GM12878 (cell line): ENCODE measurements around the gene ANKMY2. TPM values are rescaled to one million over a fixed set of nuclear protein-coding genes. Genes with fewer than 3 reads are reported as not detected.

Experiments
- ATAC-seq: fragments of 200-7000 bp; cut with Tn5 transposase; 3 replicates; pipeline ENCODE4 v1.9.1; 2020; ENCODE audit warnings: mild to moderate bottlenecking, moderate library complexity
- BruUV-seq: library from RNA; stranded (reverse); fragments of 400-500 nt; replicated peaks from 2 replicates; lab custom pipeline; 2021; lab: Mats Ljungman, UMichigan
- CTCF ChIA-PET: fragments of 300-600 bp; sonication (Branson Sonifier 250); formaldehyde crosslinking; extraction: SDS; loops from one replicate; lab custom pipeline; 2021; ENCODE audit warnings: inconsistent platforms; lab: Yijun Ruan, JAX
- POLR2A ChIA-PET: fragments of 350-600 bp; formaldehyde crosslinking; extraction: SDS; loops from one replicate; lab custom pipeline; 2021; ENCODE audit warnings: inconsistent platforms; lab: Charles Lee
- RAD21 ChIA-PET: fragments of 300-600 bp; sonication (Branson Sonifier 250); formaldehyde crosslinking; loops from one replicate; lab custom pipeline; 2023; ENCODE audit warnings: antibody characterized with exemption; ENCODE audit not compliant: unreplicated experiment; lab: Charles Lee
- SMC1A ChIA-PET: fragments of 300-600 bp; sonication (Branson Sonifier 250); formaldehyde crosslinking; loops from one replicate; lab custom pipeline; 2023; ENCODE audit not compliant: unreplicated experiment, uncharacterized antibody; lab: Charles Lee
- DNase-seq: peaks from one replicate; pipeline ENCODE4 v3.0.0-alpha.2; 2011; ENCODE audit warnings: low read depth, low spot score
- FAIRE-seq: peaks from 3 replicates; lab custom pipeline; 2011; peaks lifted over from hg19 to GRCh38; lab: Jason Lieb, UNC
- H2AFZ ChIP-seq: 2 replicates; pipeline ENCODE4 v1.6.0; 2011; ENCODE audit warnings: low read depth, low read length, control low read depth; ENCODE audit not compliant: control insufficient read depth
- H3K27ac ChIP-seq: 2 replicates; pipeline ENCODE4 v1.5.1; 2011; ENCODE audit warnings: control low read depth; ENCODE audit not compliant: control insufficient read depth, insufficient read depth
- H3K27me3 ChIP-seq, 2 experiments: replicated peaks in 1 of 2; 2 replicates each; pipeline versions ENCODE4 v1.6.0 to v1.6.1; 2011; ENCODE audit warnings: low read length in 1 of 2; ENCODE audit not compliant: control insufficient read depth in 2 of 2, insufficient read depth in 2 of 2
- H3K36me3 ChIP-seq, 2 experiments: 2 replicates each; pipeline ENCODE4 v1.5.1; 2011; ENCODE audit warnings: low read length in 1 of 2; ENCODE audit not compliant: control insufficient read depth in 2 of 2, insufficient read depth in 2 of 2
- H3K4me1 ChIP-seq: 2 replicates; pipeline ENCODE4 v1.6.1; 2011; ENCODE audit warnings: mild to moderate bottlenecking, low read length, moderate library complexity, mixed read lengths; ENCODE audit not compliant: control insufficient read depth, insufficient read depth
- H3K4me2 ChIP-seq: 2 replicates; pipeline ENCODE4 v1.6.0; 2011; ENCODE audit warnings: control low read depth; ENCODE audit not compliant: control insufficient read depth, insufficient read depth
- H3K4me3 ChIP-seq: fragments of 200-600 bp; sonication (generic); 2 replicates; pipeline ENCODE4 v1.5.1; 2016
- H3K79me2 ChIP-seq: 2 replicates; pipeline ENCODE4 v1.6.0; 2011; ENCODE audit warnings: low read length; ENCODE audit not compliant: control insufficient read depth, insufficient read depth
- H3K9ac ChIP-seq: 2 replicates; pipeline ENCODE4 v1.8.0; 2011; ENCODE audit warnings: low read length, control low read depth, mixed read lengths; ENCODE audit not compliant: control insufficient read depth, insufficient read depth
- H3K9me3 ChIP-seq: replicated peaks from 3 replicates; pipeline ENCODE4 v1.5.1; 2011; ENCODE audit warnings: mild to moderate bottlenecking, low read length; ENCODE audit not compliant: control insufficient read depth, insufficient read depth
- H4K20me1 ChIP-seq: 2 replicates; pipeline ENCODE4 v1.6.0; 2011; ENCODE audit not compliant: control insufficient read depth, insufficient read depth
- CBX5 ChIP-seq: sonication (generic); IDR thresholded peaks from 2 replicates; pipeline ENCODE4 v1.6.1; 2016; ENCODE audit warnings: low read depth, moderate library complexity, mild to moderate bottlenecking, inconsistent platforms
- CEBPB ChIP-seq, 2 experiments: fragments of 150-350 bp in 1 of 2; IDR thresholded peaks; 2 replicates each; pipeline ENCODE4 v1.6.1; 2012 to 2014; ENCODE audit warnings: low read depth in 2 of 2, low read length in 2 of 2, borderline replicate concordance in 1 of 2, inconsistent platforms in 1 of 2
- CHD1 ChIP-seq: IDR thresholded peaks from 2 replicates; pipeline ENCODE4 v1.6.1; 2012; ENCODE audit warnings: low read depth, low read length, improper control_type of control experiment
- IKZF1 ChIP-seq: fragments of 450-650 bp; conservative IDR thresholded peaks from 2 replicates; pipeline ENCODE4 v1.6.1; 2017; ENCODE audit warnings: antibody characterized with exemption, mild to moderate bottlenecking
- MXI1 ChIP-seq: fragments of 150-350 bp; IDR thresholded peaks from 2 replicates; pipeline ENCODE4 v1.6.1; 2011; ENCODE audit warnings: low read depth, mild to moderate bottlenecking, inconsistent platforms, low read length, improper control_type of control experiment
- NBN ChIP-seq: fragments of 450-650 bp; IDR thresholded peaks from 2 replicates; pipeline ENCODE4 v1.6.1; 2016
- NFYB ChIP-seq: IDR thresholded peaks from 2 replicates; pipeline ENCODE4 v1.6.1; 2011; ENCODE audit warnings: low read depth, mild to moderate bottlenecking, low read length, improper control_type of control experiment, moderate library complexity; ENCODE audit not compliant: insufficient read depth
- RAD51 ChIP-seq: fragments of 450-650 bp; IDR thresholded peaks from 2 replicates; pipeline ENCODE4 v1.6.1; 2016; ENCODE audit warnings: moderate library complexity, mild to moderate bottlenecking, inconsistent platforms
- SPI1 ChIP-seq: IDR thresholded peaks from 2 replicates; pipeline ENCODE4 v1.6.1; 2011; ENCODE audit warnings: low read depth, mild to moderate bottlenecking, low read length, moderate library complexity, borderline replicate concordance; ENCODE audit not compliant: insufficient read depth
- WGBS: methylation state at CpG from one replicate; pipeline ENCODE4 v1.1.6; 2016; ENCODE audit warnings: low lambda C conversion rate; ENCODE audit not compliant: insufficient replicate concordance, insufficient coverage; ENCODE audit errors: missing lambda C conversion rate; 5-methylcytosine and 5-hydroxymethylcytosine counted together
- in situ Hi-C: fragments of 300-500 bp; cut with MboI; formaldehyde crosslinking; loops from 9 replicates; pipeline ENCODE4 v1.14.3; 2018; ENCODE audit warnings: mixed read lengths
- intact Hi-C: fragments of 100-400 bp; cut with micrococcal nuclease; formaldehyde crosslinking; loops from one replicate; pipeline ENCODE4 v1.14.2; 2022; ENCODE audit not compliant: unreplicated experiment
- polyA plus RNA-seq, 11 experiments: library from polyadenylated mRNA; depleted of rRNA in 4 of 11; unstranded in 6 of 11; stranded (reverse) in 5 of 11; fragments of >200 nt; fragmentation: Nextera tagmentation in 4 of 11; fragmentation: Illumina TruSeq in 1 of 11; extraction: Ambion mirVana in 4 of 11; extraction: Trizol in 1 of 11; gene quantifications; 1 replicate in 1 of 11; 2 replicates in 10 of 11; pipeline versions ENCODE4 v1.2.1 to v1.2.3, GENCODE V29; 2011 to 2016; ENCODE audit warnings: inconsistent platforms in 2 of 11, missing spikeins in 2 of 11, low read depth in 1 of 11
- total RNA-seq, 4 experiments: library from RNA; depleted of rRNA in 3 of 4; stranded (reverse); fragments of >200 nt in 3 of 4; fragmentation: Illumina TruSeq in 1 of 4; extraction: Trizol in 1 of 4; gene quantifications; 2 replicates each; pipeline versions ENCODE4 v1.2.1 to v1.2.3, GENCODE V29; 2013 to 2021
- TF ChIP-seq, protein P1 (sequence below): fragments of 450-650 bp; IDR thresholded peaks from 2 replicates; pipeline ENCODE4 v1.6.1; 2017; ENCODE audit warnings: mild to moderate bottlenecking, low read depth, inconsistent platforms; ENCODE audit not compliant: poor library complexity, severe bottlenecking
- TF ChIP-seq, protein P2 (sequence below): IDR thresholded peaks from 2 replicates; pipeline ENCODE4 v1.6.1; 2012; ENCODE audit warnings: low read depth, low read length, improper control_type of control experiment
- TF ChIP-seq, protein P3 (sequence below): fragments of 450-650 bp; conservative IDR thresholded peaks from 2 replicates; pipeline ENCODE4 v1.6.1; 2017; ENCODE audit warnings: mild to moderate bottlenecking, moderate library complexity

The ANKMY2 gene
- total and polyA plus RNA-seq, 10 of the 15 experiments (the other 5 are each of a cell fraction or from before 2014, with no cell fraction given) = 0.10 to 0.48 (median 0.29) TPM

DNA sequence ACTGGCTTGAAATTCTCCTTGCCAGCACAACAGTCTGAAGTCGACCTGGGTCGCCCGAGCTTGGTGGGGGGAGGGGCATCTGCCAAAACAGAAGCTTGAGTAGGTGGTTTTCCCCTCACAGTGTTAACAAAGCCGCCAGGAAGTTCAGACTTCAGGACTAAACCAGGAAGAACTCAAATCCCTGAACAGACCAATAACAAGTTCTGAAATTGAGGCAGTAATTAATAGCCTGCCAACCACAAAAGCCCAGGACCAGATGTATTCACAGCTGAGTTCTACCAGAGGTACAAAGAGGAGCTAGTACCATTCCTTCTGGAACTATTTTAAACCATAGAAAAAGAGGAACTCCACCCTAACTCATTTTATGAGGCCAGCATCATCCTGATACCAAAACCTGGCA is 73.6 kb downstream of the ANKMY2 start:
- POLR2A ChIA-PET = no interaction called here
- H3K9me3 ChIP-seq = no peaks in the 10 kb centered on the region
- 44% methylated on average over 4 of the region's 4 CpGs for whole genome bisulfite sequencing
- no peaks in the 10 kb centered on the region for H3K4me1 ChIP-seq
- no peak overlapping the region for H2AFZ ChIP-seq
- DNase-seq (no peak), FAIRE-seq (no peak), ATAC-seq (no peak)
- no peak overlapping the region for H3K27ac ChIP-seq
- 0 out of 4 replicates have a peak, but pooled peaks cover 0 to 3% of the 10 kb centered on the region in 2 experiments for H3K27me3 ChIP-seq
- in situ Hi-C loops = loop anchor here (25.0 kb wide), 1 partner anchor 1260 kb away; no protein-coding TSS in a partner anchor
- no peak for TF ChIP-seq IKZF1
- TF ChIP-seq CHD1 = no peak
- no peak for TF ChIP-seq RAD51
- TF ChIP-seq NFYB = no peak
- TF ChIP-seq, protein P1, sequence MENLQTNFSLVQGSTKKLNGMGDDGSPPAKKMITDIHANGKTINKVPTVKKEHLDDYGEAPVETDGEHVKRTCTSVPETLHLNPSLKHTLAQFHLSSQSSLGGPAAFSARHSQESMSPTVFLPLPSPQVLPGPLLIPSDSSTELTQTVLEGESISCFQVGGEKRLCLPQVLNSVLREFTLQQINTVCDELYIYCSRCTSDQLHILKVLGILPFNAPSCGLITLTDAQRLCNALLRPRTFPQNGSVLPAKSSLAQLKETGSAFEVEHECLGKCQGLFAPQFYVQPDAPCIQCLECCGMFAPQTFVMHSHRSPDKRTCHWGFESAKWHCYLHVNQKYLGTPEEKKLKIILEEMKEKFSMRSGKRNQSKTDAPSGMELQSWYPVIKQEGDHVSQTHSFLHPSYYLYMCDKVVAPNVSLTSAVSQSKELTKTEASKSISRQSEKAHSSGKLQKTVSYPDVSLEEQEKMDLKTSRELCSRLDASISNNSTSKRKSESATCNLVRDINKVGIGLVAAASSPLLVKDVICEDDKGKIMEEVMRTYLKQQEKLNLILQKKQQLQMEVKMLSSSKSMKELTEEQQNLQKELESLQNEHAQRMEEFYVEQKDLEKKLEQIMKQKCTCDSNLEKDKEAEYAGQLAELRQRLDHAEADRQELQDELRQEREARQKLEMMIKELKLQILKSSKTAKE = no peak
- no peak for TF ChIP-seq SPI1
- TF ChIP-seq NBN = no peak
- no peak for TF ChIP-seq CEBPB (IDR thresholded peaks at IDR 0.05; ENCODE audit: borderline replicate concordance in 1 of 2, low read depth in 2 of 2, low read length in 2 of 2)
- TF ChIP-seq MXI1 = no peak
- TF ChIP-seq, protein P2, sequence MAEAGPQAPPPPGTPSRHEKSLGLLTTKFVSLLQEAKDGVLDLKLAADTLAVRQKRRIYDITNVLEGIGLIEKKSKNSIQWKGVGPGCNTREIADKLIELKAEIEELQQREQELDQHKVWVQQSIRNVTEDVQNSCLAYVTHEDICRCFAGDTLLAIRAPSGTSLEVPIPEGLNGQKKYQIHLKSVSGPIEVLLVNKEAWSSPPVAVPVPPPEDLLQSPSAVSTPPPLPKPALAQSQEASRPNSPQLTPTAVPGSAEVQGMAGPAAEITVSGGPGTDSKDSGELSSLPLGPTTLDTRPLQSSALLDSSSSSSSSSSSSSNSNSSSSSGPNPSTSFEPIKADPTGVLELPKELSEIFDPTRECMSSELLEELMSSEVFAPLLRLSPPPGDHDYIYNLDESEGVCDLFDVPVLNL = no peak
- no peak for TF ChIP-seq CBX5
- TF ChIP-seq, protein P3, sequence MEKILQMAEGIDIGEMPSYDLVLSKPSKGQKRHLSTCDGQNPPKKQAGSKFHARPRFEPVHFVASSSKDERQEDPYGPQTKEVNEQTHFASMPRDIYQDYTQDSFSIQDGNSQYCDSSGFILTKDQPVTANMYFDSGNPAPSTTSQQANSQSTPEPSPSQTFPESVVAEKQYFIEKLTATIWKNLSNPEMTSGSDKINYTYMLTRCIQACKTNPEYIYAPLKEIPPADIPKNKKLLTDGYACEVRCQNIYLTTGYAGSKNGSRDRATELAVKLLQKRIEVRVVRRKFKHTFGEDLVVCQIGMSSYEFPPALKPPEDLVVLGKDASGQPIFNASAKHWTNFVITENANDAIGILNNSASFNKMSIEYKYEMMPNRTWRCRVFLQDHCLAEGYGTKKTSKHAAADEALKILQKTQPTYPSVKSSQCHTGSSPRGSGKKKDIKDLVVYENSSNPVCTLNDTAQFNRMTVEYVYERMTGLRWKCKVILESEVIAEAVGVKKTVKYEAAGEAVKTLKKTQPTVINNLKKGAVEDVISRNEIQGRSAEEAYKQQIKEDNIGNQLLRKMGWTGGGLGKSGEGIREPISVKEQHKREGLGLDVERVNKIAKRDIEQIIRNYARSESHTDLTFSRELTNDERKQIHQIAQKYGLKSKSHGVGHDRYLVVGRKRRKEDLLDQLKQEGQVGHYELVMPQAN = no peak
- RAD21 ChIA-PET = no interaction called here
- no peaks in the 10 kb centered on the region for H4K20me1 ChIP-seq
- H3K9ac ChIP-seq = no peak overlapping the region
- H3K4me2 ChIP-seq = no peak overlapping the region
- SMC1A ChIA-PET = no interaction called here
- H3K79me2 ChIP-seq = no peaks in the 10 kb centered on the region
- CTCF ChIA-PET = no interaction called here
- no TSS peak for BruUV-seq
- intact Hi-C loops = no loop called here
- H3K36me3 ChIP-seq = no peaks in the 10 kb centered on the region
- H3K4me3 ChIP-seq = no peak overlapping the region
